Brain pericyte (primary cell): ENCODE results near the gene FBXL17.
A peak's percentile ranks its signal among the peaks of the same experiment; 100 is the strongest.

Experiments
- DNase-seq: peaks from one replicate; pipeline ENCODE4 v3.0.0-alpha.2; 2012; ENCODE audit warnings: low read depth, low spot score

The FBXL17 gene

DNA sequence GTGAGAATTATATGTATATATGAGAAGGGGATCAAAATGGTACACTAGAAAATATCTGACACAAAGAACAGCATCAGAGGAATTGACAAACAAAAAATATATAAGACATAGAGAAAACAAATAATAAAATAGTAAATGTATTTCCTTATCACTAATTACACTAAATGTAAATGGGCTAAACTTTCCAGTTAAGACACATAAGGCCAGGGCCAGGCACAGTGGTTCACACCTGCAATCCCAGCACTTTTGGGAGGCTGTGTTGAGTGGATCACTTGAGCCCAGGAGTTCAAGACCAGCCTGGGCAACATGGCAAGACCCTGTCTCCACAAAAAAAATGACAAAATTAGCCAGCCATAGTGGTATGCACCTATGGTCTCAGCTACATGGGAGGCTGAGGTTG lies 8.5 kb downstream of the FBXL17 start:
- no peak for DNase-seq

DNA sequence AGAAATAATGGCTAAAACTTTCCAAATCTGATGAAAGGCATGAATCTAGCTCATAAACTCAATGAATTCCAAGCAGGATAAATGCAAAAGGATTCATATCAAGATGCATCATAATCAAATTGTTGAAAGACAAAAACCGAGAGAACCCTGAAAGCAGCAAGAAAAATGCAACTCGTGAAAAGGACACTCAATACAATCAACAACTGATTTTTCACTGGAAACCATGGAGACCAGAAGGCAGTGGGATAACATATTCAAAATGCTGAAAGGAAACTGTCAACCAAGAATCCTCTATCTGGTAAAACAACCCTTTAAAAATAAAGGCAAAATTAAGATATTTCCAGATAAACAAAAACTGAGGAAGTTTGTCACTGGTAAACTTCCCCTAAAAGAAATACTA lies 9.5 kb downstream of the FBXL17 start:
- DNase-seq: no peak

DNA sequence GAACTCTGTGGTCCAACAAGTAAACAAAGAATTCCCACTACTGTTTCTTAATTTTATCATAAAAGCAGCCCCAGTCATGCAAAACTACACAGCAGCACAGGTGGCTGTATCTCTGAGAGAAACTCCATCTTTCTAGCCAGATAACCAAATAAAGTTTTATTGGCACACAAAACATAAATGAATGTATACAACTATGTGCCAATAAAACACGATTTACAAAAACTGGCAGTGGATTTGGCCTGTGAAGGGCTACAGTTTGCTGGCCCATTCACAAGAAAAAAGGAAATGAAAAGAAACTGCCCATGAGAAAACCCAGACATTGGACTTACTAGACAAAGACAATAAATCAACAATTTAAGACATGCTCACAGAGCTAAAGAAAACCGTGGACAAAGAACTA lies 10.6 kb downstream of the FBXL17 start:
- DNase-seq: no peak

DNA sequence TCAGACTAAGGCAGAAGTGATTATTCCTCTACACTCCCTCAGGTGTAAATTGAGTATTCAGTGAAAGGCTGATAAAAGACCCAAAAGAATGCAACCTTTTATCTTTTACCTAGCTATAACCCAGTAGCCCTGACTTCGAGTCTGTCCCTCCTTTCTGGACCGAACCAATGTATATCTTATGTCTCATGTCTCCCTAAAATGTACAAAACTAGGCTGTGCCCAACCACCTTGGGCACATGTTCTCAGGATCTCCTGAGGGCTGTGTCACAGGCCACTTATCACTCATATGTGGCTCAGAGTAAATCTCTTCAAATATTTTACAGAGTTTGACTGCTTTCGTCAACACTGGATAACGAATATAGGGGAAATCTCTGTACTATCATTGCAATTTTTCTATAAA lies 12.7 kb downstream of the FBXL17 start:
- no peak for DNase-seq

DNA sequence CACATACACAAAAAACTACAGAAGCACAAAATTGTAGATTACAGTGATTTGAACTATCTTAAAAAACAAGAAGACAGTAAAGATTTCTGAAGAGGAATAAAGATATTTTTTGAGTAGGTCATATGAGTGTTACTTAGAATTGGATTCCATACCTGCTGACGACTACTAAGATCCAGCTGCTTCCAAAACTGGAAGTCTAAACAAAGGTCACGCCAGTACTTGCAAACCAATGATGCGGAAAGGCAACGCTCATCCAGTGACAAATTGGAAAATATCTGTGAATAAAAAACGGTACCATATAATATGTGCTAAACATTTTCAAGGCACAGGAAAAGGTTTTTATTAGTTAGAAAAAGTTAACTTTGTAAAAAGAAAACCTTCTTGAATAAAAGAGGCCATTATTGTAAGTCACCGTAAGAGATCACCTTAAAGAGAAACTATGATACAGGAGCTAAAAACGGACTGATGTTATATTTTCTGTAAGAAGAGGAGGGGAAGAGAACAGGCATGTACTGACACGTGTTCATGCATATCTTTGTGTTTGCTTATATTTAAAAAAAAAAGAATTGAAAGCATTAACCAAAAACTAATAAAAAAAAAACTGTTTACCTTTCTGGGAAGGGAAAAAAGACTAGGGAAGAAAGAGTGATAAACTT lies 14.1 kb downstream of the FBXL17 start:
- no peak for DNase-seq

DNA sequence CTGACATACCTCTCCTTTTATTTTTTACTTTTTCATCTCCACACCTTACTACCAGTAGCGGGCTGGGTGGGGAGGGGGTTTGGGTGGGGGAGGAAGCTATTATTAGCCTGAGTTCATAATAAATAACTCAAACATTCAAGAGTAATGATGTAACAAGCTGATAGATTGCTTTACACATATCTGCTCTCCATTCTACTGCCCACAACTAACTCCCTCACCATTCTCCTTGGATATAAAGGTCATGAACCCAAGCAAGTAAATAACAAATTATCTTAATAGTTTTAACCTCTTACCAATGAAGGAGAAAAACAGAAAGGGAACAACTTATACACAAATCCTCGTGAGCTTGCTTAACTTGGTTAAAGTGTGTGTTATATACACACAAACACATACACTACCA lies 15.4 kb downstream of the FBXL17 start:
- DNase-seq: no peak

DNA sequence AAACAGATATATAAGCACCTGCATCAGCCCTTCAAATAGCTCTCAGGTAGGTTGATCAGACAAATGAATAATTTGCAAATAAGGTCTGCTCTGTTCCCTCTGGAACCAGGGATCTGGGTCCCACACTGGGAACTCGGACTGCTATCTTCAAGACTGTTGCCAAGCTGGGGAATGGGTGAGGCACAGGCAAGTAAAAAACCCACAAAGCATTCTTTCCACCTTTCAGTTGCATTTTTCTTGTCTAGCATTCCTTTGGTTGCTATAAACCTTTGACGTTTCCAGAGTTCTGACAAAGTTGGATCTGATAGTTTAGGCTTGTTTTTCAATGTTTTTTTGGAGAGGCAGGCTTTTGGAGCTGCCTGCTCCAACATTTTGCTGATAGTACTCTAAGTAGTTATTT lies 20.1 kb downstream of the FBXL17 start:
- no peak for DNase-seq

DNA sequence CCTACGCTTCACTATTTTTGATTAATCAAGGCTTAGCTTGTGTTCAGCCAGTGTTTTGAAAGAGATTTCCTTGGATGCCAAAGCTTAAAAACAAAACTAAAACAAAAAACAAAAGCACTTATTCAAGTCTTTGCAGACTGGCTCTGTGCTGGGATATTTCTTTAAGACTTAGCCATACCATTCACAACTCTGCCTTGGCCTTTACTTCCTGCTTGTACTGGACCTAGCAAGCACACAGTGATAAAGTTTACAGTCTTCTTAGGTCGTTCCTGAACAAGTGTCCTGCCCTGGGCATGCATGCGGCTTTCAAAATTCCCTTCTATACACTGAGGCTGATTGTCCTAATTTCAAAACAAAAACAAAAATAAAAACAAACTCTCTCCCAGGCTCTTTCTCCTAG lies 20.7 kb downstream of the FBXL17 start:
- DNase-seq: no peak

DNA sequence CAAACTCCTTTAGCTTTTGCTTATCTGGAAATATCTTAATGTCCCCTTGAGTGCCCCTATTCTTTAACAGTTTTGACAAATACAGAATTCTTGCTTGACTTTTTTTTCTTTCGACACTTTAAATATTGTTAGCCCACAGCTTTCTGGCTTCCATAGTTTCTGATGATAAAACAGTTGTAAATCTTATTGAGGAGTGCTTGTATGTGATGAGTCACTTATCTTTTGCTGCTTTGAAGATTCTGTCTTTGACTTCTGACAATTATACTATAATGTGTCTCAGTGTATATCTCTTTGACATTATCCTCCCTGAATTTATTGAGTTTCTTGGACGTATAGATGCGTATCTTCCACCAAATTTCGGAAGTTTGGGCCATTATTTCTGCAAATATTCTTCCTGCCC lies 21.6 kb downstream of the FBXL17 start:
- no peak for DNase-seq

DNA sequence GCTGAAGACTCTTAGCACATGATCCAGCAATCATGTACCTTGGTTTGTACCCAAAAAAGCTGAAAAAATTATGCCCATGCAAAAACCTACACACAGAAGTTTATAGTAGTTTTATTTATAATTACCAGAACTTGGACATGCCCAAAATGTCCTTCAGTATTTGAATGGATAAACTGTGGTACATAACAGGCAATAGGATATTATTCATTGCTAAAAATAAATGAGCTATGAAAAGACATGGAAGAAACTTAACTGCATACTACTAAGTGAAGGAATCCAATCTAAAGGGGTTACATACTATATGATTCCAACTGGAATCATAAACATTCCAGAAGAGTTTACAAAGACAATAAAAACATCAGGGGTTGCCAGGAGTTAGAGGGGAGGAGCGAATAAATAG lies 25.6 kb downstream of the FBXL17 start:
- no peak for DNase-seq

DNA sequence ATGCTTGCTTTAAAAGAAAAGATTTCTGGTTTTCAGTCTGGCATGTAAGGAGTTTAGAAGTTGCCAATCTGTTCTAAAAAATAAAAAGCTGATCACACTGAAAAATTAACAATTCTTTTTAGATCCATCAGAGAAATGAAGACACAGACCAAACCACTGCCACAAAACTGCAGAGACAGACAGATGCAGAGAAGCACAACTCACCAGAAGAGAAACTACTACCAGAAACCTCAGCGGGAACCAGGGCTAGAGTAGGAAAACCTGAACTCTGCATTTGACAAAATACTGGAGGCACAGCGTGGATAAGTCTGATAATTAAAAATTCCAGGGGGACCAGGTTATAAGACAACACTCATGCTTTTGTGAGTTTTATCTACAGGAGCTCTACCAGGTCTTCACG lies 28.8 kb downstream of the FBXL17 start:
- DNase-seq: no peak

DNA sequence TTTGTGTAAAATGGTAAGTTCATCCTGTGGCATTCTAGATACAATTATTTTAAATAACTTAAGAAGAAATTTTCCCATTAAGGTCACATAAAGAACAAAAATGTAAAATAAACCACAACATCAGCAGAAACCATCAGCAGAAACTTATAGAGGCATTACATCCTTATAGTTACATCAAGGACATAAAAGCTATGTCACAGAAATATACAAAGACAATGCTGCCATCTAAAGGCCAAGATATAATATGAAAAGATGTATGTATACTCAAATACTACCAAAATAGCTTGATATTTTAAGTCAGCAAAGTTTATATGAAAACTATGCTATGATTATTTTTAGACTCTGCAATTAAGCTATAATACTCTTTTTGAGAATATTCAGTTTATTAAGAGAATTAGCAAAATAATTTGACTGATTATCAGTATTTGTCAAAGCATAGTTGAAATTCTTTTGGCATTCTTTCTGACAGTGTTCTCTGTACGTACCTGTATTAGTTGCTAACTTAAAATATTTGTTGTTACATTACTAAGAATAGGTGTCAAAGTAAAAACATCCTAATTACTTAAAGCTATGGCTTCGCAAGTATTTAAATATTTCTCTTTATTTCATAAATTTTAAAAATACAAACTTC lies 36.2 kb downstream of the FBXL17 start:
- DNase-seq: peak; percentile 5

DNA sequence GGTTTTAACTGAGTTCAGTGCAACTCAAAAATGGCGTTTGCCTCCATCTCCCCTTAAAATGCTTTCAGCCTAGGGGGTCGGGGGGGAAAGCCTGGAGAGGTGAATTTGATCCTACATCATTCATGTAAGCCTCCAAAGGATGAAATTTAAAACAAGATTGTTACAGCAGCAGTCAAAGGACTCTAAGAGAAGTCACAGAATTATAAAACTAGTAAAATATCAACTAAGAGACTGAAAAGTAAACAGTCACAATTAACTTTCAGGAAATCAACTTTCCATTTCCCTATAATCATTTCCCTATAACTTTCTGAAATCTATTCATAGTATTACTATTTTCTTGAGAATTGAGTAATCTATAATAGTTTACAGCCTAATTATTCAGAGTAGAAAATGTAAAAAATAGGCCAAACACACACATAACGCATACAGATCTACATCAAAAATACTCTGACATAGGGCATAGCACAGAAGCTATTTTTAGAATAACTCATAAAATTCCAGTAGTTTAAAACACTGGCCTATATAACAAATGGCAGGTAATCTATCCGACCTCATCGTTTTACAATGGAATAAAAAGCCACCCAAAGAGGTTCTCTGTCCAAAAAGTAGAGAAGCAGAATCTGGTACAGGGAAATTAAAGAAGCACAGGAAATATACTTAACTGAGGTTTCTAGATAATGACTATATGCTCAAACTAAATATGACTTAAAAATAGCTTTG lies 37.6 kb downstream of the FBXL17 start:
- no peak for DNase-seq

DNA sequence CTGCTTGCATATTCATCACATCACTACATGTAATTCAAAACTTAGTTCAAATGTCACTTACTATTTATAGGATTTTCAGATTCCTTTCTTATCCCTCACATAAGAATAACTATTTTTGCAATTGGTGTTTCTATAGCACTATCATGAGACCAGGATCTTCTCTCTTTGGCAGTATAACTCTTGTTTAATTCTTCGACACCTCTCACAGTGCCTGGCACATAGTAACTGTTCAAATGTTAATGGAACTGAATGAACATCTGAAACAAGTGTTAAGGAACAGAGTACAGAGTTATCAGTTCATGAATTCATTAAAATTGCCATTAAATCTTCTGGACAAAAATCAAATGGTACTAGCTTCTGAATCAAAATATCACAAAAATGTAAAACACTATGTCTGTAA lies 40.0 kb downstream of the FBXL17 start:
- no peak for DNase-seq

DNA sequence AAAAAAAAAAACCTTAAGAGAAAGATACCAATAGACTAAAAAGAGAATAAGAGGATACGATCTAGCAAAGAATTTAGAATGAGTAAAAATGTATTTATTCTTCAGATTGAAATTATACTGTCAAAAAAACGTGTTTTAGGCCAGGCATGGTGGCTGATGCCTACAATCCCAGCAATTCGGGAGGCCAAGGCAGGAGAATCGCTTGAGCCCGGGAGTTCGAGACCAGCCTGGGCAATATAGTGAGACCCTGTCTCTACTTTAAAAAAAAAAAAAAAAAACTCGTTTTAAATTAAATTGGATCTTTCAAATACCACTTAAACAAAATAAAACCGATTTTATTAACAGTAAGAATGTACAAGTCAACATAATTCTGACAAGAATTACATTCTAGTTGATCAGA lies 41.8 kb downstream of the FBXL17 start:
- DNase-seq: no peak

DNA sequence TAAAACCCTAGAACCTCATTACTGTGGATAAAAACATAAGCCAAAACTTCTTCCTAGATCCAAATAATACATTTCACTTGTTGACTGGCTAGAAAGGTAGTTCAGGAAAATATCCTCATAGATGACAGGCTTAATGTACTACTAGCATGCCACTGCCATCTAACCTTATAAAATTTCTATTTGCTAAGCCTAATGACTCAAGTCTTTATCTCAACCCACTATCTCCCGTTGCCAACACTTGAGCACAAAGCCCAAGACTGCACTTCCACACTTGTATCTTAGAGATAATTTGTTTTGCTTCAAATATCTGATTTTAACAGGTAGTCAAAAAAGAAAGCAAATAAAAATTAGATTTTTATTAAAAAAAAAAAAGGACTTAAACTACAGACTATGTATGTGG lies 42.7 kb downstream of the FBXL17 start:
- no peak for DNase-seq

DNA sequence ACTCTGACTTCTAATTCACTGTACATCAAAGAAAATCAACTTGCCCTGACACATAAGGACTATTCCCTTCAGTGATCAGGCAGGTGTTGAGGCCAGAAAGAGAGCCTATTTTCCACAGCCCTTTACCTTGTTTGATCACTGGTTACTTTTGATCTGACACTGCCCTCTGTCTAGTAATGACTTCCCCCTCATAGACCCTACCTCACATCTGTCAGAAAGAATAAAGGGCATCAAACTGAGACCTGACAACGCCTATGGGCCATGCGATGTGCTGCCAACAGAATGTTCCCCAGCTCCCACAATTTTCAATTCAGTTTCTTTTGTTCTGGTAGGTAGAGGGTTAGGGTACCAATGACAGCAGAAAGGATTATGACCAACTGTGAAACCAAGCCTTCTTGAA lies 47.7 kb downstream of the FBXL17 start:
- DNase-seq: no peak

DNA sequence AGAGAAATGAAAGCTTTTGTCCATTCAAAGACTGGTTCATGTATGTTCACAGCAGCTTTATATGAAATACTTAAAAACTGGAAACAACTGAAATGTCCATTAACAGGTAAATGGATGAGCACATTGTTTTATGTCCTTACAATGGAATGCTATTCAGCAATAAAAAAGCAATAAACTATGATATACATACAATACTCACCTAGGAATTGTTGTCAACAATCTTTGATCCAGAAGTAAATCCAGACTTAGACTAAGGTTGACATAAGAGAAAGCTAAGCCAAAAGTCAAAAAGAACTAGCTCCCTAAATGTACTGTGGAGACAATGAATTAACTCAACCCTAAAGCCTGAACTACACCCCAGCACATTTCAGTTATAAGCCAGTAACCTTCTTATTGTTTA lies 54.9 kb downstream of the FBXL17 start:
- no peak for DNase-seq

DNA sequence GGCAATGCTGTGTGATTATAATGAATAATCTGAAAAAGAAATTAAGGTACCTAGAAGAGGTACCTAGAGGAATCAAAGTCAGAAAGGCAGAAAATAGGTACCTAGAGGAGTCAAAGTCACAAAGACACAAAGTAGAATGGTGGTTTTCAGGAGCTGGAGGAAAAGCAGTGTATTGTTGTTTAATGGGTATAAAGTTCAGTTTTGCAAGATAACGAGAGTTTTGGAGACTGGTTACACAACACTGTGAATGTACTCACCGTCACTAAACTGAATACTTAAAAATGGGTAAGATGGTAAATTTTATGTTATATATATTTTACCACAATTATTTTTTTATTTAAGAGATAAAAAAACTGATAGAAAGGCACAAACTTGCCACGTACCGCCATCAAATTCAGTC lies 57.0 kb downstream of the FBXL17 start:
- DNase-seq: no peak

DNA sequence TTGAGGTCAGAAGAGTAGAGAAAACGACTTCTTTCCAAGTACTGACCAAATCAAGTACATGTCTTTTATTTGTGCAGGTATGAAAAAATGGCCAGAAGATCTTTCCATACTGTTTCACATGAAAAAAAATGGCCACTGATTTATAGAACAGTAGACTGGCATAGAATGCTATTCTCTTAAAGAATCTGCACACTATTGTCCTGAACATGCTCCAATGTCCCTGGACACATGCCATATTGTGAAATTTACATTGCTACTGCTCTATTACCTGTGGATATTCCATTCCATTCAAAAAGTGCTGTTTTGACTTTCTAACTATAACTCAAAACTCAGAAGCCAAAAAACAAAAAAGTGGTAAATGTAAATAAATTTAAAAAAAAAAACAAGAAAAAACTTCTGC lies 60.6 kb downstream of the FBXL17 start:
- DNase-seq: no peak

DNA sequence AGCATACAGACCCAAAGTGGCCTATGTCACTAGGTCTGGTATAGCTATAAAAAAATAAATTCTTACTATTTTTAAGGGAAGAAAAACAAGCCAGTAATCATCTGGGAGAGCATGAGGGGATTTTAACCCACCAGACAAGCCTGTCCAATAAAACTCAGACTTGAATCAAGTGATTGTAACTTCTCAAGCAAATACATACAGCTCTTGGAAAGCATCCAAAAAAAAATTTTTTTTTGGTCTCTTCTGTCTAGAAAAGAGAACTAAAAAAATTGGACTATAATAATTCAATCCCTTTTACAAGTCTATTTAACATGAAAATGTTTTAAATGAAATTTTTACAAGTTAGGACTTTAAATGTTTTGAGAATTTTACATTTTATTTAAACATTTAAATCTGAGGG lies 61.7 kb downstream of the FBXL17 start:
- no peak for DNase-seq

DNA sequence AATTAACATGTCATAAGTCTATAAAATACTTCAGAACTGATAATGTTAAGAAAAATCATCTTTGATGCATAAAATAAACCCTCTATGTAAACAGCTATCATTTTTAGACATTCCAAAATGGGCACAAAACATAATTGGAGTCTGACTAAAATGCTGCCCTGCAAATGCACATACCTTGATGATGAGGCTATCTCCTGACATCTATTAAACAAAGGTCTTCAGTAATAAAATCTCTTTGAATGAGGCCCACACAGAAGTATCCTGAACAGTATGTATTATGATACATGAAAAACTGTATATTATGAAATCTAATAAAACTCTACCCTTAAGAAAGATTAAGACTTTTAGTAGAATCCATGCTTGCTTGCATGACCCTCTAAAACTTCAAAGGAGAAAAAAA lies 66.1 kb downstream of the FBXL17 start:
- no peak for DNase-seq

DNA sequence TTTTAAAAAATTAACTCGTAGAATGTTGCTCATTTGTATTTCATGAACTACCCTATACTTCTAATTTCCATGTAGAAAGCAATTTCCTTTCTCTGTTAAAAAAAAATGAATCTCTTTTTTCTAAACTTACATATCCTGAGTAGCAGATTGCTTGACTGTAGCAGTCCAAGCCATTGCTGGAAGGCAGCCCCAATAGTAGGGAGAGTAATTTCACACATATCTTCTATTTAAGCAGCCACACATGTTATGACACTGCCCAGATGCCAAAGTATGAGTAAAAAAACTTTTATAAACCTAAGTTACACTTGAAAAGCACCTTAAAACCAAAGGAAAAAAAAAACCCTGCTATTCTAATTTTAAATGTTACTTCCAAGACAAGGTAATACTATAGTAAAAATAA lies 69.6 kb downstream of the FBXL17 start:
- no peak for DNase-seq
